ENCODE data around the gene VPS37C. TPM values are rescaled to one million over a fixed set of nuclear protein-coding genes. Genes with fewer than 3 reads are reported as not detected.

VPS37C gene
- total and polyA plus RNA-seq, 9 donors = 10.0 to 19.8 (median 17.8) TPM

DNA sequence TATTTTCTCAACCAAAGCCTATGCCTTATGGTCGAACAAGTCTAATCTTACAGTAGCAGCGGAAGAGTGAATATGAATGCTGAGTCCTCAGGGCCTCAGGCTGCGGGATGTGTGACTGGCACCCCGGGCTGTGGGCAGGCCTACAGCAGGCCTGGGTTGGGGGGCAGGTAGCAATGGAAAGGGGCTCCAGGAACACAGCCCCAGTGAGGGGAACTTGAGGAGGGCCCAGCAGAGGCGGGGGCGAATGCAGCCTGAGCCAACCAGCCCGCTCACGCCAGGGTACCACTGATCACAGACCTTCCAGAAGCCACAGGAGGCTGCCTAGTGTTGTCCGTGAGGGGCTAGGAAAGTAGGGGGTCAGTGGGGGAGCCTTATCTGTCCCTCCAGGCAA lies 70.2 kb downstream of the VPS37C start:
- WGBS (ENCODE audit: insufficient coverage) = 90% methylated on average over 8 of the region's 9 CpGs
- no peaks in the 10 kb centered on the region for H3K27me3 ChIP-seq (ENCODE audit: control insufficient read depth, insufficient read depth, low read length)
- H3K27ac ChIP-seq (ENCODE audit: low read length) = no peak overlapping the region
- H3K36me3 ChIP-seq (ENCODE audit: control insufficient read depth, insufficient read depth, low read length) = no peaks in the 10 kb centered on the region
- H3K4me1 ChIP-seq (ENCODE audit: control insufficient read depth, insufficient read depth, low read length) = no peaks in the 10 kb centered on the region
- H3K4me3 ChIP-seq (ENCODE audit: low read length) = no peak overlapping the region
- no peaks in the 10 kb centered on the region for H3K9me3 ChIP-seq (replicated peaks; ENCODE audit: control insufficient read depth, low read depth, low read length)
- no peak for DNase-seq

DNA sequence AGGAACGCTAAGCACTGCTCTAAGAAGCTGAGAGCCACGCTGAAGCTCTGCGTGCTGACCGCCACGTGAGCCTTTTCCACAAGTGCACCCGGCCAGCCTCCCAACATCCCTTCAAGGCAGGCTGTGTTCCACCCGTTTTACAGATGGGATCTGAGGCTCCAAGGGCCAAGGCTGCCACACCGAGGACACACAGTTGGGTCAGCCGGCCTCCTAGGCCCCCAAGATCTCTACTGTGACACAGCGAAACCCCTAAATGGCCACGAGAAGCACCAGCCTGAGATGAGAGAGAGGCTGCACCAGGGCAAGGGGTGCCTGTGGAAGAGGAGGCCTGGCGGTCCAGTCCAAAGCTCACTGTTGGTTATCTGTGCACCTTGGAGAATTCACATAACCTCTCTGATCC lies 70.7 kb downstream of the VPS37C start:
- WGBS (ENCODE audit: insufficient coverage) = 82% methylated on average over 12 of the region's 12 CpGs
- no peak overlapping the region for H3K27ac ChIP-seq (ENCODE audit: low read length)

DNA sequence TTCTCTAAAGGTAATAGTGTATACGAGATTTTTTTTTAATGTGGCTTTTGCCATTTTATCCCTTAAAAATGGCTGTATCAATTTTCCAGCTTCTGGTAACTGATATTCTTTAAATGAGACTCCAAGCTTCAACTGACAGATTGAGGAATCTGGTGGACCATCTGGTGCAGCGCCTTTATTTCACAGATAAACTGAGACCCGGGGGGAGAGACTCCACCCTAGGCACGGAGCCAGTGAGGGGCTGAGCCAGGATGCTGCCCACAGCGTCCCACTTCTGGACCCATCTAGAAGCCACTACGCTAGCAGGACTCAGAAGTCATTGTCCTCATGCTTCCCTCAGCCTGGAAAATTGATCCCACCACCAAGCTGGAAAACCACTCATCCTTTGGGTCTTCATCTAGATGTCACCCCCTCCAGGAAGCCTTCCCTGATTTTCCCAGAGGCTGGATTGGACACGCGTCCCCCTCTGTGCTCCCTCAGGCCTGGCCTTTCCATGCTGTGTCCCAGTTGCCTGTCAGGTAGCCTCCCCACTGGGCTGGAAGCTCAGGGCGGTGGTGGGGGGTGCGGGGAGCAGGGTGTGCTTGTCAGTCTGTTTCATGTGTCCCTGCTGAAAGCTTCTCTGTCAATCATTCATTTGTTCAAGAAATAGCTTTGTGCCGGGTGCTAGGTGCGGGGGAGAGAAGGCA lies 71.3 kb downstream of the VPS37C start:
- Histone ChIP-seq H3K36me3 (ENCODE audit: control insufficient read depth, insufficient read depth, low read length) (no peaks in the 10 kb centered on the region), H3K9me3 (replicated peaks; ENCODE audit: control insufficient read depth, low read depth, low read length) (no peaks in the 10 kb centered on the region), H3K27me3 (ENCODE audit: control insufficient read depth, insufficient read depth, low read length) (no peaks in the 10 kb centered on the region), H3K4me3 (ENCODE audit: low read length) (no peak overlapping the region), H3K4me1 (ENCODE audit: control insufficient read depth, insufficient read depth, low read length) (no peaks in the 10 kb centered on the region), H3K27ac (ENCODE audit: low read length) (no peak overlapping the region)
- DNase-seq = no peak
- 70% methylated on average over 9 of the region's 12 CpGs for WGBS (ENCODE audit: insufficient coverage)

More for the DNA sequence above, 70.7 kb downstream of the VPS37C start:
- DNase-seq = no peak
- Histone ChIP-seq H3K9me3 (replicated peaks; ENCODE audit: control insufficient read depth, low read depth, low read length) (no peaks in the 10 kb centered on the region), H3K4me3 (ENCODE audit: low read length) (no peak overlapping the region), H3K4me1 (ENCODE audit: control insufficient read depth, insufficient read depth, low read length) (no peaks in the 10 kb centered on the region), H3K27me3 (ENCODE audit: control insufficient read depth, insufficient read depth, low read length) (no peaks in the 10 kb centered on the region), H3K36me3 (ENCODE audit: control insufficient read depth, insufficient read depth, low read length) (no peaks in the 10 kb centered on the region)

DNA sequence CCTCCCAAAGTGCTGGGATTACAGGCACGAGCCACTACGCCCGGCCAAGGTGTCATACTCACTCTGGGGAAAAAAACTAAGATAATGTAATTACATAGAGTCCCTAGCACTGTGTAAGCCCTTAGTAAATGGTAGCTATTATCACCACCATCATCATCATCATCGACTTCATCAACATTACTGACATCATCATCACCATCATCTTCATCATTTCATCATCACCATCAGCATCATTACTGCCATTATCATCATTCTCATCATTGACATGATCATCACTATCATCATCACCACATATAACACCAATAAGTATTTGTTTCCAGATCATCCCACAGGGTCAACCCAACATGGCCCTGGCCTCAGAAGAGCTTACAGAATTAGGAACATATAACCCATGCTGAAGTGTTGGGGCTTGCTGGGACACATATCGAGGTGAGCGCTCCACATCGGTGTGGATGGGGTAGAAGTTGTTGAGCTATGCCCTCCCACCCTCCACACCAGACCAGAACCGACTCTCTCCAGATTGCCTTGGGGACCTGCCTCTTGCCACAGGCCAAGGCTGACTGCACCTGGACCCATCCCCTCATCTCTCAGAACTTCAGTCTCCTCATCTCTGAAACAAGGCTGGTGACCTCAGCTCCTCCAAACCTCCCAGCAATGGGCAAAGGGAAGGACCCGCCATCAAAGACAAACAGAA lies 73.7 kb downstream of the VPS37C start:
- 86% methylated on average over 2 of the region's 9 CpGs for WGBS (ENCODE audit: insufficient coverage)
- H3K27ac ChIP-seq (ENCODE audit: low read length) = no peak overlapping the region

DNA sequence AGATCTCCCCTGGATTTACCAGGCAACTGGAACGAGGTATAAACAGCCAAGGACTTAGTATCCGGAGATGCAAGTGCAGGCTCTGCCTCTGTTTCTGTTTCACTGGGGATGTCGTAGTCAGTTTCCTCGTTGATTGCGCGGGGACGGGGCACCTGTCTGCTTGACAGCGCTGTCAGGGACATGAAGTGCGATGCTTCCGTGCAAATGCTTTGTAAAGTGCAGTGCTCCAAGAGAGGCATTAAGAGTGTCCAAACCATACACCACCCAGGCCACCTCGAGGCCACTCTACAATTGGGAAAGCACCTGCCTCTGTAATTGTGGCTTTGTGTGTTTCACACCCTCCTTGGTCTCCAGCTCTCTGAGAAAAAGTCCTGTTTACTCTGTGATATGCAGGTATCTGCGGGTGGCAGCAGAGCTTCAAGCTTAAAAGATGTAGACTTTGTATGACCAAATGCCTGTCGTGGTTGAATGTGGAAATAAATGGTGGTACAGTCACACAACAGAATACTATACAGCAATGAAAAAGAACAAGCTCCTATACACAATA lies 77.6 kb downstream of the VPS37C start:
- H3K27ac ChIP-seq (ENCODE audit: low read length) = no peak overlapping the region
- no peak overlapping the region for H3K4me3 ChIP-seq (ENCODE audit: low read length)
- H3K36me3 ChIP-seq (ENCODE audit: control insufficient read depth, insufficient read depth, low read length) = no peaks in the 10 kb centered on the region
- WGBS (ENCODE audit: insufficient coverage) = 67% methylated on average over 8 of the region's 13 CpGs
- no peaks in the 10 kb centered on the region for H3K4me1 ChIP-seq (ENCODE audit: control insufficient read depth, insufficient read depth, low read length)
- H3K27me3 ChIP-seq (ENCODE audit: control insufficient read depth, insufficient read depth, low read length) = peaks cover 9% of the 10 kb centered on the region
- no peaks in the 10 kb centered on the region for H3K9me3 ChIP-seq (replicated peaks; ENCODE audit: control insufficient read depth, low read depth, low read length)
- no peak for DNase-seq

More for the DNA sequence above, 73.7 kb downstream of the VPS37C start:
- Histone ChIP-seq H3K9me3 (replicated peaks; ENCODE audit: control insufficient read depth, low read depth, low read length) (no peaks in the 10 kb centered on the region), H3K27me3 (ENCODE audit: control insufficient read depth, insufficient read depth, low read length) (peaks cover 4% of the 10 kb centered on the region), H3K36me3 (ENCODE audit: control insufficient read depth, insufficient read depth, low read length) (no peaks in the 10 kb centered on the region), H3K4me1 (ENCODE audit: control insufficient read depth, insufficient read depth, low read length) (no peaks in the 10 kb centered on the region), H3K4me3 (ENCODE audit: low read length) (no peak overlapping the region)
- DNase-seq = no peak

DNA sequence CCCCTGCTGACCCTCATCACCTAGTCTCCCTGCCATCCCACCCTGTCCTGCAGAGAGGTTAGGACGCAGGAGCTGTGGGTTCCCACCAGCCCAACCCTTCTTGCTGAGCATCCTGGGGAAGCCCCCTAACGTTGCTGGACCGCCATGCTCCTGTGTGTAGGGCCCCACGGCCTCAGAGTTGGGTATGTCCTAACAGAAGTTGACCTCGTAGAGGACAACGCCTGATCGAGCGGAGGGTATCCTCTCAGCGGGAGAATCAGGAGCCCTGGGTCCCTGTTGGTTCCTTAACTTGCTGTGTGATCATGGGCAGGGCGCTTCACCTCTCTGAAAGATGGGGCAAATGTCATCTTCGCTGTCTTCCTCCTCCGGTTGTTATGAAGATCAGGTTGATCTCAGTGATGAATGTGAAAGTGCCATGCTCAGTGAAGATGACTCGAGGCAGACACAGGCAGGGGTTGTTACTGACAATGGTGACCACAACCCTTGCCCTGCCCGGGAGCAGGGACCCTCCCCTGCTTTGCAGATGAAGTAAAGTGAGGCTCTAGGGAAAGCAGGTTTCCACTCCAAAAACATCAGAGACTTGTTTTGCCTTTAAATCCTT lies 78.2 kb downstream of the VPS37C start:
- H3K4me3 ChIP-seq (ENCODE audit: low read length) = no peak overlapping the region
- no peak overlapping the region for H3K27ac ChIP-seq (ENCODE audit: low read length)
- H3K27me3 ChIP-seq (ENCODE audit: control insufficient read depth, insufficient read depth, low read length) = peaks cover 9% of the 10 kb centered on the region
- no peaks in the 10 kb centered on the region for H3K36me3 ChIP-seq (ENCODE audit: control insufficient read depth, insufficient read depth, low read length)
- DNase-seq = no peak
- H3K9me3 ChIP-seq (replicated peaks; ENCODE audit: control insufficient read depth, low read depth, low read length) = no peaks in the 10 kb centered on the region
- no peaks in the 10 kb centered on the region for H3K4me1 ChIP-seq (ENCODE audit: control insufficient read depth, insufficient read depth, low read length)
- 83% methylated on average over 13 of the region's 14 CpGs for WGBS (ENCODE audit: insufficient coverage)

DNA sequence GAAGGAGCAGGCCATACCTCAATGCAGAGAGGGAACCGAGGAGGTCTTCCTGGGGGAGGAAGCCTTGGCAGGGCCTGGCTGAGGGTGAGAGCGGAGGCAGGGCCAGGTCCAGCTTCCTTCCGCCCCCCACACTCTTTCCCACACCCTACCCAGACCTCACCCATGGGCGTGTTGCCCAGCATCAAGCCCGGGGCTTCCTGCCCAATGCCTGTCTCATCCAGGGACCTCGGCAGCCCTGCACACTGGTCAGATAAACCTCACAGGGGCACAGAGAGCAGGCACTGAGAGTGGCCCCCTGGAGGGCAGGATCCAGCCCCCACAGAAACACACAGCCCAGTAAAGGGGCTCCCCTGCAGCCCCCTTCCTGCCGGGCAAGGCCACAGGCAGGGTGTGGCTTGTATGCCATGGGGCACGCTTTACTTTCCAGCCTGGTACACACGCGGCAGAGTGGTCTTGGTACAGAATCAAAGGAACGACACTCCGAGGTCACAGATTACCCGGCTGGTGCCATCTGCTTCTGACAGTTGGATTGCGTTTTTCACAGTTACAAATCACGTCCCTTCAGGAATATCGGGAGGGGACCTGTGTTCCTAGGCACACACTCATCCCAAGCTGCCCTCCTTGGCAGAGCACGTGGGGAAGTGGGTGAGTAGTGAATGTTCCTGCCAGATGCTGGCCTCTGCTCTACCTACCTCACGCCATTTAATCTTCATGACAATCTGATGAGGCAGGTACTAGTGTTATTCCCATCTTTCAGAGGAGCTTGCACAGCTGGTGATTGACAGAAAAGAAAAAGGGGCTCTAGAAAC lies 79.0 kb downstream of the VPS37C start:
- Histone ChIP-seq H3K4me1 (ENCODE audit: control insufficient read depth, insufficient read depth, low read length) (no peaks in the 10 kb centered on the region), H3K36me3 (ENCODE audit: control insufficient read depth, insufficient read depth, low read length) (no peaks in the 10 kb centered on the region), H3K9me3 (replicated peaks; ENCODE audit: control insufficient read depth, low read depth, low read length) (no peaks in the 10 kb centered on the region), H3K4me3 (ENCODE audit: low read length) (no peak overlapping the region), H3K27ac (ENCODE audit: low read length) (no peak overlapping the region), H3K27me3 (ENCODE audit: control insufficient read depth, insufficient read depth, low read length) (peaks cover 11% of the 10 kb centered on the region)
- DNase-seq = no peak
- WGBS (ENCODE audit: insufficient coverage) = 65% methylated on average over 9 of the region's 18 CpGs

DNA sequence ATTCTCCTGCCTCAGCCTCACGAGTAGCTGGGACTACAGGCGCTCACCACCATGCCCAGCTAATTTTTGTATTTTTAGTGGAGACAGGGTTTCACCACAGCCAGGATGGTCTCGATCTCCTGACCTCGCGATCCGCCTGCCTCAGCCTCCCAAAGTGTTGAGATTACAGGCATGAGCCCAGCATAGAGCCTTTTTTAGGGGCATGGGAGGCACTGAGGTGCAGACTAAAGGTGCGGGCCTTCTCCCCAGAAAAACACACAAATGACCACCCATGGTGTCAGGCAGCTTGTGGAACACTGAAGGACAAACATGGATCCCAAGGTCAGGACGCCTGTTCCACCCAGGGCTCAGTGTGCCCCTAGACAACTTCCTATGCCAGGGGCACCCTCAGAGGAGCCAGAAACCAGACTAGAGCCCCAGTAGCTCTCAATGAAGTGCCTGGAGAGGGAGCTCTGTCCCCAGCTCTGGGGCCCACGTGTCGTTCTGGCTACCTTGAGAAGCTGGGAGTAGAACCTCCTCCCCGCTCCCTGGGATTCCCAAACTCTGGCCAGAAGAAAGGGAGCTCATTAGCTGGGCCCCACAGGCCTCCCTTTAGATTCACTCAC lies 80.1 kb downstream of the VPS37C start:
- 61% methylated on average over 4 of the region's 11 CpGs for WGBS (ENCODE audit: insufficient coverage)
- H3K27ac ChIP-seq (ENCODE audit: low read length) = no peak overlapping the region

DNA sequence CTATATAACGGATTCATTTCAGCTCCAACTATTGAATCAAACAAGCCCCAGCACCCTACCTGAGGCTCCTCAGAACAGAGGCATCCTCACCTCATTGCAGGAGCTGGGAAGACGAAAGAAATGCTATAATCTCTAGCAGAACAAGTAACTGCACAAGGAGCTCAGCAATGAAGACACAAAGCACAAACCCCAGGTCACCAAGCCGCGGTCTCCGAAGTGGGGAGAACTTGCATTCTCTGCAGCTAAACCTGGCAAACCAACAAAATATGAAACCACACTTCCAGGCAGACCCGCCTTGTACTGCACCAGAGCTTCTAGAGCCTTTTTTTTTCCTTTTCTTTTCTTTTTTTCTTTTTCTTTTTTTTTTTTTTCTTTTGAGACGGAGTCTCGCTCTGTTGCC lies 80.7 kb downstream of the VPS37C start:
- 75% methylated on average over 7 of the region's 8 CpGs for WGBS (ENCODE audit: insufficient coverage)
- H3K4me3 ChIP-seq (ENCODE audit: low read length) = no peak overlapping the region

More for the DNA sequence above, 80.1 kb downstream of the VPS37C start:
- H3K36me3 ChIP-seq (ENCODE audit: control insufficient read depth, insufficient read depth, low read length) = no peaks in the 10 kb centered on the region
- DNase-seq = no peak
- no peaks in the 10 kb centered on the region for H3K4me1 ChIP-seq (ENCODE audit: control insufficient read depth, insufficient read depth, low read length)
- no peaks in the 10 kb centered on the region for H3K9me3 ChIP-seq (replicated peaks; ENCODE audit: control insufficient read depth, low read depth, low read length)
- peaks cover 11% of the 10 kb centered on the region for H3K27me3 ChIP-seq (ENCODE audit: control insufficient read depth, insufficient read depth, low read length)
- no peak overlapping the region for H3K4me3 ChIP-seq (ENCODE audit: low read length)

More for the DNA sequence above, 80.7 kb downstream of the VPS37C start:
- no peaks in the 10 kb centered on the region for H3K36me3 ChIP-seq (ENCODE audit: control insufficient read depth, insufficient read depth, low read length)
- DNase-seq = no peak
- no peaks in the 10 kb centered on the region for H3K9me3 ChIP-seq (replicated peaks; ENCODE audit: control insufficient read depth, low read depth, low read length)
- peaks cover 11% of the 10 kb centered on the region for H3K27me3 ChIP-seq (ENCODE audit: control insufficient read depth, insufficient read depth, low read length)
- H3K4me1 ChIP-seq (ENCODE audit: control insufficient read depth, insufficient read depth, low read length) = no peaks in the 10 kb centered on the region
- H3K27ac ChIP-seq (ENCODE audit: low read length) = no peak overlapping the region
